RWPE2 (cell line): Measurements from ENCODE around the gene NOS1AP.

ENCODE experiments used
- ATAC-seq: fragments of 200-7000 bp; cut with Tn5 transposase; 3 replicates; pipeline ENCODE4 v1.9.1; 2021; ENCODE audit warnings: low read depth
- DNase-seq: peaks from one replicate; pipeline ENCODE4 v3.0.0-alpha.2; 2020; ENCODE audit warnings: low spot score
- H3K27ac ChIP-seq: fragments of 450-650 bp; 2 replicates; pipeline ENCODE4 v1.5.1; 2017; ENCODE audit warnings: mild to moderate bottlenecking; ENCODE audit not compliant: poor library complexity, severe bottlenecking
- H3K27me3 ChIP-seq: fragments of 250-450 bp; sonication (Bioruptor Pico); 2 replicates; pipeline ENCODE4 v1.5.1; 2021; ENCODE audit warnings: mild to moderate bottlenecking, moderate library complexity; ENCODE audit not compliant: insufficient read depth, poor library complexity, severe bottlenecking
- H3K36me3 ChIP-seq: fragments of 250-450 bp; sonication (Bioruptor Pico); 2 replicates; pipeline ENCODE4 v1.5.1; 2020; ENCODE audit warnings: low read depth, mild to moderate bottlenecking, moderate library complexity
- H3K4me1 ChIP-seq: fragments of 250-450 bp; sonication (Bioruptor Pico); 2 replicates; pipeline ENCODE4 v1.5.1; 2021; ENCODE audit warnings: mild to moderate bottlenecking, moderate library complexity; ENCODE audit not compliant: insufficient read depth, poor library complexity, severe bottlenecking
- H3K4me3 ChIP-seq: fragments of 250-450 bp; sonication (Bioruptor Pico); 2 replicates; pipeline ENCODE4 v1.5.1; 2021; ENCODE audit warnings: mild to moderate bottlenecking, moderate library complexity; ENCODE audit not compliant: severe bottlenecking
- H3K9me3 ChIP-seq: fragments of 250-450 bp; sonication (Bioruptor Pico); 2 replicates; pipeline ENCODE4 v1.5.1; 2021; ENCODE audit warnings: mild to moderate bottlenecking, moderate library complexity; ENCODE audit not compliant: severe bottlenecking
- CTCF ChIP-seq: fragments of 450-650 bp; IDR thresholded peaks from one replicate; pipeline ENCODE4 v1.5.1; 2017; ENCODE audit warnings: mild to moderate bottlenecking, moderate library complexity; ENCODE audit not compliant: poor library complexity, severe bottlenecking

NOS1AP gene

DNA sequence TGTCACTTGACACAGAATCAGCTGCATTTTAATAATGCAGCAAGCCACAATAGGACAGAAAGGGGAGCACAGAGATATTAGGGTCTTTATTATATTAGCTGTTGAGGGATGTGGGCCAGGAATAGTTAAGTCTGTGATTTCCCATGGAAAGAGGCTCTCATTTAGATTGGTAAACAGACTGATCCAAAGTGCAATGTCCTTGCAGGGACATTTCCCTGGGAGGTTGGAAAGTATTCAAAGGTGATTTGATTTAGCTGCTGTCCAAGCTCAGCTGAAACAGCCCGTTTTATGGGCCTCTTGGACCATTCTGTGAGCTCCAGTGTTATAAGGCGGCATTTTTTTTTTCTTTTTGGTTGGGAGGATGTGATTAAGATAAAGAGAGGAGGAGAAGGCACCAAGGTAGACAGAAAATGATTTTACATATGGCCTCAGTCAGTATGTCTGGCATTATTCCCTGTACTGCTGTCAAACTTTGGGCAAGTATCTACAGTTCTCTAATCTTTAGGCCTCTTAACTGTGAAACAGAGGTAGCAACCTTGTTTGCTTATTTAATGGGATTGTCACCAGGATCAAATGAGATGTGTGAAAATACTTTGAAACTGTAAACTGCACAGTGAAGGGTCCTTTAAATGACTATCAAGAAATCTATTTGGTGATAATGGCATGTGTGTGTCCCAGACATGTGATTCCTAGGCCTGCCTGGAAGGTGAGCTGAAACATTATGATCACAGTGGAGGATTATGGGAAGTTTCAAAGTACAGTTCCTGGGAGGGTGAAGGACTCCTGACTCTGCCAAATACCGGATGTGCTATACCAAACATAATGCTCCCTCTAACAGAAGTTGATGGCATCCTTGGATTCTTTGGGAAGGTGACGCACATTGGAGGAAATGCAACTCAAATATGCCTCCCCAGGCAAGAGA is 62.2 kb downstream of the NOS1AP start:
- Histone ChIP-seq H3K9me3 (no peaks in the 10 kb centered on the region), H3K4me3 (no peak overlapping the region), H3K4me1 (peaks cover 5% of the 10 kb centered on the region), H3K27ac (no peak overlapping the region), H3K27me3 (no peaks in the 10 kb centered on the region), H3K36me3 (no peaks in the 10 kb centered on the region)
- ATAC-seq (no peak), DNase-seq (no peak)
- TF ChIP-seq CTCF: no peak

- H3K4me1 ChIP-seq: peaks cover 16% of the 10 kb centered on the region
- H3K9me3 ChIP-seq: no peaks in the 10 kb centered on the region
- H3K36me3 ChIP-seq: no peaks in the 10 kb centered on the region
- H3K27ac ChIP-seq: no peak overlapping the region
- no peaks in the 10 kb centered on the region for H3K27me3 ChIP-seq
- DNase-seq (no peak), ATAC-seq (no peak)
- no peak overlapping the region for H3K4me3 ChIP-seq
- no peak for TF ChIP-seq CTCF
These were observed 64.1 kb downstream of the NOS1AP start for GRCh38 chr1:162133566-162133965.

GRCh38 chr1:162134646-162135045 is 65.2 kb downstream of the NOS1AP start:
- H3K4me3 ChIP-seq: no peak overlapping the region
- no peak for ATAC-seq
- no peak for TF ChIP-seq CTCF
- H3K27me3 ChIP-seq: no peaks in the 10 kb centered on the region
- no peak overlapping the region for H3K27ac ChIP-seq
- no peaks in the 10 kb centered on the region for H3K9me3 ChIP-seq
- peaks cover 16% of the 10 kb centered on the region for H3K4me1 ChIP-seq
- no peak for DNase-seq
- H3K36me3 ChIP-seq: no peaks in the 10 kb centered on the region

DNA sequence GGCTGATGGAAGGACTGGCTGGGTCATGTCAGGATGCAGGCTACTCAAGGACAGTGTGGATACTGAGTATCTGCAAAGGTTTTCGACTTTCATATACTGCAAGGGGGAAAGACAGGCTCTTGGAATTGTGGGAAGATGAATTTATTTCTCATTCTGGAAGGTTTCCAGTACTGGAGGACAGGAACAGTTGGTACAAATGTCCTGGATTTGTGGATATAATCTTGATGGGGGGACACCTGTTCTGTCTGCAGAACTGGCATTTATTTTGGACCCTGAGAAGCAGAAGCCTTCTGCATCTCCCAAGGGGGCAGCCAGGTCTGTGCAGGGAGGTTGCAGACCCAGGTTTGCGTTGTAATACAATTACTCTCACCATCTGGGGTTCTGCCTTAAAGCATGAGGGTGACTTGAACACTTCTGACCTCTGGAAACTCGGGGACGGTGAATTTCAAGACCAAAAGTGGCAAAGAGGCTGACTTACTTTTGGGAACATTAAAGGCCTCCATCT is 65.8 kb downstream of the NOS1AP start:
- no peak for ATAC-seq
- no peaks in the 10 kb centered on the region for H3K36me3 ChIP-seq
- peaks cover 16% of the 10 kb centered on the region for H3K4me1 ChIP-seq
- DNase-seq: no peak
- no peak for TF ChIP-seq CTCF
- H3K27ac ChIP-seq: no peak overlapping the region
- H3K9me3 ChIP-seq: no peaks in the 10 kb centered on the region
- H3K27me3 ChIP-seq: no peaks in the 10 kb centered on the region
- H3K4me3 ChIP-seq: no peak overlapping the region

GRCh38 chr1:162136760-162137159 is 67.3 kb downstream of the NOS1AP start:
- Histone ChIP-seq H3K4me1 (peaks cover 25% of the 10 kb centered on the region), H3K27me3 (no peaks in the 10 kb centered on the region), H3K36me3 (no peaks in the 10 kb centered on the region), H3K9me3 (no peaks in the 10 kb centered on the region), H3K27ac (peak overlapping the region; percentile 63), H3K4me3 (no peak overlapping the region)
- DNase-seq (no peak), ATAC-seq (peak; percentile 93)
- TF ChIP-seq CTCF: no peak
